Heart left ventricle (tissue), 16 donors: ENCODE data around the gene PDXK. TPM values are rescaled to one million over a fixed set of nuclear protein-coding genes. Genes with fewer than 3 reads are reported as not detected.

Experiments
- ATAC-seq, 4 donors: fragments of 200-7000 bp; cut with Tn5 transposase; one replicate each; pipeline ENCODE4 v1.9.1; 2020 to 2022; ENCODE audit warnings: moderate library complexity in 4 of 4, mild to moderate bottlenecking in 3 of 4, moderate number of reproducible peaks in 1 of 4
- DNase-seq, 5 donors: peaks; one replicate each; pipeline ENCODE4 v3.0.0-alpha.2; 2020
- H3K27ac ChIP-seq, 12 donors: fragments of 200-600 bp; sonication (generic) in 4 of 12; one replicate each; pipeline versions ENCODE4 v1.5.0 to v1.8.0; 2016 to 2022; ENCODE audit warnings: mild to moderate bottlenecking in 2 of 12
- H3K27me3 ChIP-seq, 9 donors: fragments of 200-600 bp; sonication (generic) in 2 of 9; one replicate each; pipeline versions ENCODE4 v1.5.1 to v1.8.0; 2016 to 2022; ENCODE audit warnings: mild to moderate bottlenecking in 3 of 9
- H3K36me3 ChIP-seq, 9 donors: fragments of 200-600 bp; sonication (generic) in 2 of 9; one replicate each; pipeline versions ENCODE4 v1.5.0 to v1.8.0; 2018 to 2022; ENCODE audit warnings: mild to moderate bottlenecking in 2 of 9
- H3K4me1 ChIP-seq, 12 donors: fragments of 200-600 bp; sonication (generic) in 4 of 12; one replicate each; pipeline versions ENCODE4 v1.5.0 to v1.8.0; 2016 to 2022; ENCODE audit warnings: mild to moderate bottlenecking in 3 of 12
- H3K4me3 ChIP-seq, 12 donors: fragments of 200-600 bp; sonication (generic) in 4 of 12; one replicate each; pipeline versions ENCODE4 v1.5.0 to v1.8.0; 2017 to 2022; ENCODE audit warnings: mild to moderate bottlenecking in 9 of 12, moderate library complexity in 4 of 12
- H3K9me3 ChIP-seq, 12 donors: fragments of 200-600 bp; sonication (generic) in 4 of 12; one replicate each; pipeline versions ENCODE4 v1.5.0 to v1.8.0; 2016 to 2022; ENCODE audit warnings: mild to moderate bottlenecking in 1 of 12
- POLR2A ChIP-seq, 2 donors: fragments of 450-650 bp; IDR thresholded peaks; one replicate each; pipeline ENCODE4 v1.6.1; 2017; ENCODE audit warnings: antibody characterized with exemption in 2 of 2, mild to moderate bottlenecking in 2 of 2, moderate library complexity in 2 of 2
- WGBS, 4 donors: extraction: QIAGEN DNeasy Blood & Tissue Kit in 2 of 4; methylation state at CpG; one replicate each; pipeline versions ENCODE4 v1.1.5 to v1.1.7; 2013 to 2018; 5-methylcytosine and 5-hydroxymethylcytosine counted together
- intact Hi-C, 10 donors: fragments of 100-400 bp; cut with DNase I; formaldehyde crosslinking; loops; one replicate each; pipeline versions ENCODE4 v1.11.1 to v1.14.2; 2022
- polyA plus RNA-seq, 2 donors: library from polyadenylated mRNA; stranded (reverse); fragments of 200-250 nt; gene quantifications; one replicate each; pipeline ENCODE4 v1.2.3, GENCODE V29; 2013
- total RNA-seq, 9 donors: library from RNA; depleted of rRNA in 2 of 9; stranded (reverse); fragments of >200 nt in 2 of 9; fragmentation: NEBNext Ultra II Directional in 3 of 9; extraction: Animal tissue kit (Norgen Biotek cat#: 25700) in 3 of 9; gene quantifications; one replicate each; pipeline versions ENCODE4 v1.1.0 to v1.2.4, GENCODE V29; 2016 to 2023
- TF ChIP-seq, protein P1 (sequence below), 12 donors: fragments of 200-600 bp; sonication (generic) in 4 of 12; IDR thresholded peaks; one replicate each; pipeline versions ENCODE4 v1.5.0 to v1.8.0; 2018 to 2022; ENCODE audit warnings: antibody characterized with exemption in 12 of 12, mild to moderate bottlenecking in 5 of 12
- donor health status: ischemic (EF 13 %, LVEDD 7.1; RV severe dilation, severe dysfunction).
- donor health status: healthy with polysubstance abuse.
- donor health status: DM: no; HTN: yes; CAD: no.
- donor health status: DM: no; HTN: no; CAD: no.
- donor health status: ischemic (EF 25% LVEDD 6.9; RV normal size, moderate dysfunction).
- donor health status: ischemic (EF 25% LVEDD 5.7; RV mildly dilated, moderate dysfunction).
- donor health status: healthy.
- donor health status: DM: yes; HTN: yes; CAD: no.
- donor health status: ischemic (EF 35%, LVEDD 5.7; RV mildly dilated, moderate dysfunction).
- donor health status: nonischemic (EF 11% LVEDD 7.7; RV severe dilation, severe dysfunction).
- donor health status: DM: yes; HTN: yes; CAD: no.
- donor health status: PGD.
- donor health status: ischemic (EF 29% LVEDD 5.4; RV normal size, mild dysfunction).
- donor health status: nonischemic (EF 23%, LVEDD 6.1; RV moderate dilation, normal function).

Gene PDXK
- total and polyA plus RNA-seq, 11 donors, result 46.5 to 105 (median 79.7) TPM

DNA sequence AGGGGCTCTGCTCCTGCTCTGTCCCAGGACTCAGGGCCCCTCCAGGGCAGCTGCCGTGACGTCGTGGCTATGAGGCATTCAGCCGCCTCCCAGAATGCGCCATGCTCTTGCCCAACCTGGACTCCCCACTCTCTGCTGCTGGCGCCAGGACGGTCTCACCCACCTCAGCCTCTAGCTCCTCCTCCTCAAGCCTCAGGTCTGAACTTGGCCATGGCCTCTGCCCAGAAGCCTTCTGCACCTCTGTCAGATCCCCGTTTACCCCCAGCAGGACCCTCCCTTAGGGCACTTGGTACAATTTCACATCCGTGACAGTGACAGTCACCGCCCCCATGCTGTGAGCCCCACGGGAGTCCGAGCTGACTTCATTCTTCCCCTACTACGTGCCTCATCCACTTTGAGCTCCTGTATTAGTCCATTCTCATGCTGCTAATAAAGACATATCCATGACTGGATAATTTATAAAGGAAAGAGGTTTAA is 52.3 kb downstream of the PDXK start:
- Histone ChIP-seq H3K4me3 (no peak overlapping the region), H3K4me1 (peaks cover 0 to 32% (median 16%) of the 10 kb centered on the region in 12 donors), H3K36me3 (peaks cover 0 to 24% (median 18%) of the 10 kb centered on the region in 9 donors), H3K27ac (peak overlapping the region in 1 of 12 donors; percentile 0), H3K27me3 (no peaks in the 10 kb centered on the region), H3K9me3 (no peaks in the 10 kb centered on the region)
- 73 to 81% (median 75%) methylated on average over 13 of the region's 13 CpGs for WGBS, 4 donors
- ATAC-seq (no peak), DNase-seq (no peak)
- TF ChIP-seq POLR2A (IDR thresholded peaks at IDR 0.05), result no peak
- TF ChIP-seq, protein P1, sequence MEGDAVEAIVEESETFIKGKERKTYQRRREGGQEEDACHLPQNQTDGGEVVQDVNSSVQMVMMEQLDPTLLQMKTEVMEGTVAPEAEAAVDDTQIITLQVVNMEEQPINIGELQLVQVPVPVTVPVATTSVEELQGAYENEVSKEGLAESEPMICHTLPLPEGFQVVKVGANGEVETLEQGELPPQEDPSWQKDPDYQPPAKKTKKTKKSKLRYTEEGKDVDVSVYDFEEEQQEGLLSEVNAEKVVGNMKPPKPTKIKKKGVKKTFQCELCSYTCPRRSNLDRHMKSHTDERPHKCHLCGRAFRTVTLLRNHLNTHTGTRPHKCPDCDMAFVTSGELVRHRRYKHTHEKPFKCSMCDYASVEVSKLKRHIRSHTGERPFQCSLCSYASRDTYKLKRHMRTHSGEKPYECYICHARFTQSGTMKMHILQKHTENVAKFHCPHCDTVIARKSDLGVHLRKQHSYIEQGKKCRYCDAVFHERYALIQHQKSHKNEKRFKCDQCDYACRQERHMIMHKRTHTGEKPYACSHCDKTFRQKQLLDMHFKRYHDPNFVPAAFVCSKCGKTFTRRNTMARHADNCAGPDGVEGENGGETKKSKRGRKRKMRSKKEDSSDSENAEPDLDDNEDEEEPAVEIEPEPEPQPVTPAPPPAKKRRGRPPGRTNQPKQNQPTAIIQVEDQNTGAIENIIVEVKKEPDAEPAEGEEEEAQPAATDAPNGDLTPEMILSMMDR (IDR thresholded peaks at IDR 0.05), result no peak
- intact Hi-C loops, result loop anchor here in 2 of 10 donors (10.0 kb wide), 2 partner anchors 46 to 106 kb away; no protein-coding TSS in a partner anchor

DNA sequence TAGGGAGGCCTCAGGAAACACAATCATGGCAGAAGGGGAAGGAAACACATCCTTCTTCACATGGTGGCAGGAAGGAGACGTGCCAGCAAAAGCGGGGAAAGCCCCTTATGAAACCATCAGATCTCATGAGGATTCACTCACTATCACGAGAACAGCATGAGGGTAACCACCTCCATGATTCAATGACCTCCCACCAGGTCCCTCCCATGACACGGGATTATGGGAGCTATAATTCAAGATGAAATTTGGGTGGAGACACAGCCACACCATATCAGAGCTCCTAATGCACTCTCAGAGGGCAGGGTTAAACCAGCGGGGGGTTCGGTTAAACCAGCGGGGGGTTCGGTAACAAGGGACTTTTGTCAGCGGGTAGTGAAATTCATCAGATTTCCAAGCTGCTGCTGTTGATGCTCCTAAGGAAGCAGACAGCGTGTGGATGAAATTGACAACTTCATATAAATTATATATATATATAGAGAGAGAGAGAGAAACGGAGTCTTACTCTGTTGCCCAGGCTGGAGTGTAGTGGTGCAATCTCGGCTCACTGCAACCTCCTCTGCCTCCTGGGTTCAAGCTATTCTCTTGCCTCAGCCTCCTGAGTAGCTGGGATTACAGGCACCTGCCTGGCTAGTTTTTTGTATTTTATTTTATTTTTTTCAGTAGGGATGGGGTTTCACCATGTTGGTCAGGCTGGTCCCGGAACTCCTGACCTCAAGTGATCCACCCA is 52.9 kb downstream of the PDXK start:
- Histone ChIP-seq H3K36me3 (peaks cover 0 to 24% (median 18%) of the 10 kb centered on the region in 9 donors), H3K27ac (peak overlapping the region in 1 of 12 donors; percentile 0), H3K4me3 (no peak overlapping the region), H3K4me1 (peaks cover 0 to 35% (median 16%) of the 10 kb centered on the region in 12 donors), H3K27me3 (no peaks in the 10 kb centered on the region), H3K9me3 (no peaks in the 10 kb centered on the region)
- intact Hi-C loops, result loop anchor here in 2 of 10 donors (10.0 kb wide), 2 partner anchors 47 to 107 kb away; no protein-coding TSS in a partner anchor
- 85 to 90% (median 86%) methylated on average over 13 of the region's 13 CpGs for WGBS, 4 donors
- TF ChIP-seq, protein P1 (IDR thresholded peaks at IDR 0.05), result no peak
- no peak for TF ChIP-seq POLR2A (IDR thresholded peaks at IDR 0.05)
- no peak for DNase-seq
- ATAC-seq, result no peak

DNA sequence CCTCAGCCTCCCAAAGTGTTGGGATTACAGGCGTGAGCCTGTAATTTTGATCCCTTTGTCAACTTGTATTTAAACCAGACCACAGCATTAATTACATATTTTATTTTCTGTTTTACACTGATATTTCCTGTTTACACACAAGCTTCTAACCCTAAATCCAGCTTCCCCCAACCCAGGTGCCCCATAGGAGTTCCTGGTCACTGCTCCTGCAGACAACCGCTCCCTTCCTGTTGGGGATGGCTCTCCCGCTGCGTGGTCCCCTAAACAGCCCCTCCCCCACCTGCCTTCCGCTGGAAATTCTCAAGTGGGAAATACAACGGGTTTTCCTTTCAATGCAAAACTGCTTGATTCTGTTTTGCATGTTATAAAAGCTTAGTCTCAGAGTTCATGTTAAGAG is 53.5 kb downstream of the PDXK start:
- no peaks in the 10 kb centered on the region for H3K27me3 ChIP-seq
- intact Hi-C loops, result loop anchor here in 2 of 10 donors (10.0 kb wide), 2 partner anchors 48 to 108 kb away; no protein-coding TSS in a partner anchor
- no peak for DNase-seq
- H3K4me3 ChIP-seq, result no peak overlapping the region
- no peak for TF ChIP-seq POLR2A (IDR thresholded peaks at IDR 0.05)
- TF ChIP-seq, protein P1 (IDR thresholded peaks at IDR 0.05), result no peak
- H3K9me3 ChIP-seq, result no peaks in the 10 kb centered on the region
- peaks cover 0 to 24% (median 18%) of the 10 kb centered on the region in 9 donors for H3K36me3 ChIP-seq
- no peak overlapping the region for H3K27ac ChIP-seq
- WGBS, 4 donors, result 56 to 69% (median 61%) methylated on average over 6 of the region's 6 CpGs
- no peak for ATAC-seq
- peaks cover 0 to 35% (median 16%) of the 10 kb centered on the region in 12 donors for H3K4me1 ChIP-seq

DNA sequence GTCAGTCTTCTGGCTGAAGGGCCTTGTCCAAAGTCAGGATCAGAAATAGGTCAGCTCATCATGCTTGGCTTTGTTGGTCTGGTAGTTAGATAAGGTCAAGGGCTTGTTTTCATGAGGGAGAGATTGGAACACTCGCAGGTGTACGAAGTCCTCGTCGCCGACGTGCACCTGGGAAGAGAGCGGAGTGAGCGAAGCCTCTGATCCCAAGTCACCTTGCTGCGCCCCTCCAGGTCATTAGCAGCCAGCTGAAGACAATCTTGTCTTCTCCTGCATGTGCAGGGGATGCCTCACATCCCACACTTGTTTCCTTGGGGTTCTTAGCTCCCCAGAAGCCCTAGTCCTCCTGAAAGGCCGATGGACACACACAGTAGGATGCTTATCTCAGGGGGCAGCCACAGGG is 55.2 kb downstream of the PDXK start:
- 76 to 89% (median 85%) methylated on average over 9 to 10 of the region's 10 CpGs for WGBS, 4 donors
- Histone ChIP-seq H3K27ac (no peak overlapping the region), H3K27me3 (no peaks in the 10 kb centered on the region), H3K4me1 (peaks cover 0 to 28% (median 15%) of the 10 kb centered on the region in 12 donors), H3K36me3 (peaks cover 0 to 24% (median 18%) of the 10 kb centered on the region in 9 donors), H3K9me3 (no peaks in the 10 kb centered on the region), H3K4me3 (peak overlapping the region in 1 of 12 donors; percentile 94)
- ATAC-seq (no peak), DNase-seq (no peak)
- TF ChIP-seq, protein P1 (IDR thresholded peaks at IDR 0.05), result no peak
- no peak for TF ChIP-seq POLR2A (IDR thresholded peaks at IDR 0.05)
- intact Hi-C loops, result loop anchor here in 2 of 10 donors (10.0 kb wide), 2 partner anchors 49 to 109 kb away; no protein-coding TSS in a partner anchor
